GM18861 (cell line): Measurements from ENCODE around the gene COL6A5.

Experiments
- ATAC-seq: cut with Tn5 transposase; IDR thresholded peaks from one replicate; pipeline ENCODE4 v1.9.1; 2021; ENCODE audit not compliant: unreplicated experiment

Gene COL6A5

GRCh38 chr3:130515755-130516154 is 170.3 kb downstream of the COL6A5 start:
- no peak for ATAC-seq

GRCh38 chr3:130516645-130517512 is 171.4 kb downstream of the COL6A5 start, which contains the start of gene COL6A6:
Gene COL6A6, plus strand, starts transcription at chr3:130517177. Its CDS starts 43,188 bp downstream, at chr3:130560365.
- no peak for ATAC-seq

GRCh38 chr3:130517602-130518001 is 172.1 kb downstream of the COL6A5 start:
- no peak for ATAC-seq

DNA sequence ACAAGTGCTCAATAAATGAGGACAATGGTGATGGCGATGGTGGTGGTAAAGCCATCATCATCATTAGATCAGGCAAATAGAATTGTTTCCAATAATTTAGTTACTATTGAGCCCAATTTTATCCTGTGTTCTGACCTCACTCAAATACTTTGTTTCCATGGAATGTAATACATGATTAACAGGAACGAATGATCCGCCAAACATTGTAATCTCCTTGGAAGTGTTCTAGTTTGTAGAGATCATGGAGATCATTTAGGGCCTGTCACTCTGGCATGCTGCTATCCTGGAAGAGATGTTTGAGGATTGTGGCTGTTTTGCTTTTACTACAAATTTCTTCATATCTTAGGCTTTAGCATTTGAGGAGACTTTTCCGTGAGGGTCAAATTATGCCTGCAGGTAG is 174.3 kb downstream of the COL6A5 start:
- ATAC-seq: no peak

DNA sequence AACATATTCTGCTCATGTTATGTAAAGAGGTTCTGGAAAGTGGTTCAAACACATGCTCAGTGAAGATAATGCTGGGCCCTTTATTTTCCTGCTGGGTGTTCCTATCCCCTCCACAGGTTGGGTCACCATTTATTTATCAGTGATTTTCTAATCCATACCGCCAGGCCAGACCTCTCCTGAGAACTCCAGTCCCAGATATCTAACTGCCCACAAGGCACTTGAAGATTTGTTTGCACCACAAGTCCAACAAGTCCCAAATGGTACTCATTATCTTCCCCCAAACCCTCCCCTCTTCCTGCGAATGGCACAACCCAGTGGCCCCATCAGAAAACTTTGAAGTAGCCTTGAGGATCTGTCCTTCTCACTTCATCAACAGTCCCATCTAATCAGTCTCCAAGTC is 176.9 kb downstream of the COL6A5 start:
- no peak for ATAC-seq

GRCh38 chr3:130527426-130527825 is 182.0 kb downstream of the COL6A5 start:
- no peak for ATAC-seq

GRCh38 chr3:130528120-130528519 is 182.6 kb downstream of the COL6A5 start:
- no peak for ATAC-seq

GRCh38 chr3:130529486-130530215 is 184.2 kb downstream of the COL6A5 start:
- no peak for ATAC-seq

DNA sequence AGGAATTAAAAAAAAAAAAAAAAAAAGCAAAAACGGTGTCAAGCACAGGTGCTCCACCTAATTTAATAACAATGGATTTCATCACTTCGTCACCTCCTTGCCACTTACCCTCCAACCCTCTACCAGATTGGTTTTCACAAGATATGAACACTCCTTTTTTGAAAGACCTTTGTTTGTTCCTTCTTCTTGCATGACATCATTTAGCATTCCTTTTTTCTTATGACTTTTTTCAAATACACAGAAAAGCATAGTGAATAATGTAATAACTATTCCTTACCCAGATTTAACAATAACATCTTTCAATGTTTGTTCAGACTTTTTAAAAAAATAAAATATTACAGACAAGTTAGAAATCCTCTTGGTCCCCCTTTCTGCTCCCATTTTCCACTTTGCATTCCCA is 187.8 kb downstream of the COL6A5 start:
- no peak for ATAC-seq
